Activated T-helper 17 cell treated with anti-CD3 and anti-CD28 coated beads, Interleukin-2, amount 50 U/mL, for 72 hours (primary cell): ENCODE data around the gene WWOX. TPM values are rescaled to one million over a fixed set of nuclear protein-coding genes. Genes with fewer than 3 reads are reported as not detected.

Experiments used
- ATAC-seq: fragments of 150-1000 bp; cut with Tn5 transposase; replicated peaks from 2 replicates; pipeline ENCODE4 v1.10.0; 2021; ENCODE audit warnings: mild to moderate bottlenecking, moderate library complexity
- H3K27ac Mint-ChIP-seq: one replicate; pipeline ENCODE4 v1.8.0; 2022; ENCODE audit warnings: mixed read lengths
- H3K27me3 Mint-ChIP-seq: one replicate; pipeline ENCODE4 v1.8.0; 2022; ENCODE audit warnings: mixed read lengths
- H3K36me3 Mint-ChIP-seq: one replicate; pipeline ENCODE4 v1.8.0; 2022; ENCODE audit warnings: low read depth, mild to moderate bottlenecking, mixed read lengths
- H3K4me1 Mint-ChIP-seq: one replicate; pipeline ENCODE4 v1.8.0; 2022; ENCODE audit warnings: mixed read lengths
- H3K4me3 Mint-ChIP-seq: one replicate; pipeline ENCODE4 v1.8.0; 2022; ENCODE audit warnings: mild to moderate bottlenecking, mixed read lengths
- H3K9me3 Mint-ChIP-seq: one replicate; pipeline ENCODE4 v1.8.0; 2022; ENCODE audit warnings: mixed read lengths
- total RNA-seq, 2 donors: library from RNA; stranded (reverse); gene quantifications; one replicate each; pipeline ENCODE4 v1.2.3, GENCODE V29; 2022

WWOX gene
- total RNA-seq, 2 donors from 2014 or later = 9.4 to 16.5 TPM

GRCh38 chr16:78432451-78432850 lies 333.0 kb downstream of the WWOX start:
- Mint-ChIP-seq H3K9me3 (peaks cover 7% of the 10 kb centered on the region), H3K4me3 (no peak overlapping the region), H3K27ac (no peak overlapping the region), H3K36me3 (peaks cover 12% of the 10 kb centered on the region), H3K4me1 (peaks cover 4% of the 10 kb centered on the region), H3K27me3 (no peaks in the 10 kb centered on the region)
- ATAC-seq = no peak

- H3K4me3 Mint-ChIP-seq = no peak overlapping the region
- H3K4me1 Mint-ChIP-seq = peaks cover 4% of the 10 kb centered on the region
- no peaks in the 10 kb centered on the region for H3K27me3 Mint-ChIP-seq
- H3K36me3 Mint-ChIP-seq = peaks cover 12% of the 10 kb centered on the region
- H3K9me3 Mint-ChIP-seq = peaks cover 7% of the 10 kb centered on the region
- H3K27ac Mint-ChIP-seq = no peak overlapping the region
- ATAC-seq = no peak
Measured at GRCh38 chr16:78433116-78433515, 333.7 kb downstream of the WWOX start.

GRCh38 chr16:78434401-78434800 lies 334.9 kb downstream of the WWOX start:
- Mint-ChIP-seq H3K27ac (no peak overlapping the region), H3K36me3 (peaks cover 12% of the 10 kb centered on the region), H3K4me3 (no peak overlapping the region), H3K9me3 (peaks cover 7% of the 10 kb centered on the region), H3K27me3 (no peaks in the 10 kb centered on the region), H3K4me1 (peaks cover 4% of the 10 kb centered on the region)
- no peak for ATAC-seq

- peaks cover 12% of the 10 kb centered on the region for H3K36me3 Mint-ChIP-seq
Measured at GRCh38 chr16:78435260-78435659, 335.8 kb downstream of the WWOX start.

GRCh38 chr16:78436023-78436422 lies 336.6 kb downstream of the WWOX start:
- H3K4me1 Mint-ChIP-seq = peaks cover 4% of the 10 kb centered on the region
- peaks cover 12% of the 10 kb centered on the region for H3K36me3 Mint-ChIP-seq
- no peak overlapping the region for H3K4me3 Mint-ChIP-seq
- no peak overlapping the region for H3K27ac Mint-ChIP-seq
- no peaks in the 10 kb centered on the region for H3K27me3 Mint-ChIP-seq
- H3K9me3 Mint-ChIP-seq = peaks cover 4% of the 10 kb centered on the region
- no peak for ATAC-seq

More at GRCh38 chr16:78435260-78435659, 335.8 kb downstream of the WWOX start:
- no peak for ATAC-seq
- Mint-ChIP-seq H3K4me3 (no peak overlapping the region), H3K27me3 (no peaks in the 10 kb centered on the region), H3K4me1 (peaks cover 4% of the 10 kb centered on the region), H3K27ac (no peak overlapping the region), H3K9me3 (peaks cover 4% of the 10 kb centered on the region)

GRCh38 chr16:78436846-78437245 lies 337.4 kb downstream of the WWOX start:
- no peak overlapping the region for H3K4me3 Mint-ChIP-seq
- ATAC-seq = no peak
- no peak overlapping the region for H3K27ac Mint-ChIP-seq
- peaks cover 4% of the 10 kb centered on the region for H3K4me1 Mint-ChIP-seq
- peaks cover 4% of the 10 kb centered on the region for H3K9me3 Mint-ChIP-seq
- H3K27me3 Mint-ChIP-seq = no peaks in the 10 kb centered on the region
- peaks cover 12% of the 10 kb centered on the region for H3K36me3 Mint-ChIP-seq

GRCh38 chr16:78437352-78437968 lies 338.0 kb downstream of the WWOX start:
- H3K27ac Mint-ChIP-seq = no peak overlapping the region

DNA sequence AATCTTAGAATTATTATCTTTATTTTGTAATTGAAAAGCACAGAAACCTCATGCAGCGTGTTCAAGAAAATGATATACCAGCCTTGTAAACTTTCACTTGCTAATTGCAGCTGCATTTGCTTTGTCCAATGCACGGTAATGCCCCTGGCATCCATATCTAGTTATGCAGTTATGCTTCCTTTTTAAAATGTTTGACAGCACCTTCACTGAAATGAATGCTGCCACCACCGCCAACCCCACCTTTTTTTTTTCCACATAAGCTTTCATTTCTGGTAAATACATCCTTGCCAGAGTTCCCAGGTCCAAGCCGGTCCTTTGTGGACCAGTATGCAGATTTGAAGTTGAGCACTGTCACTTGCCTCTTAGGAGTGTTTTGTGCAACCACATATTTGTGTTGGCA lies 338.8 kb downstream of the WWOX start:
- Mint-ChIP-seq H3K9me3 (peaks cover 4% of the 10 kb centered on the region), H3K36me3 (peaks cover 3% of the 10 kb centered on the region), H3K4me1 (peaks cover 4% of the 10 kb centered on the region), H3K4me3 (no peak overlapping the region), H3K27ac (no peak overlapping the region), H3K27me3 (no peaks in the 10 kb centered on the region)
- ATAC-seq = no peak

More at GRCh38 chr16:78437352-78437968, 338.0 kb downstream of the WWOX start:
- peaks cover 11% of the 10 kb centered on the region for H3K36me3 Mint-ChIP-seq
- H3K9me3 Mint-ChIP-seq = peaks cover 4% of the 10 kb centered on the region
- ATAC-seq = no peak
- no peaks in the 10 kb centered on the region for H3K27me3 Mint-ChIP-seq
- H3K4me3 Mint-ChIP-seq = no peak overlapping the region
- peaks cover 4% of the 10 kb centered on the region for H3K4me1 Mint-ChIP-seq

- Mint-ChIP-seq H3K4me1 (peaks cover 4% of the 10 kb centered on the region), H3K36me3 (no peaks in the 10 kb centered on the region)
Measured at GRCh38 chr16:78438632-78439031, 339.2 kb downstream of the WWOX start.

GRCh38 chr16:78439646-78440045 lies 340.2 kb downstream of the WWOX start:
- Mint-ChIP-seq H3K27me3 (no peaks in the 10 kb centered on the region), H3K4me3 (no peak overlapping the region), H3K4me1 (no peaks in the 10 kb centered on the region), H3K36me3 (no peaks in the 10 kb centered on the region), H3K9me3 (no peaks in the 10 kb centered on the region), H3K27ac (no peak overlapping the region)
- ATAC-seq = no peak

More at GRCh38 chr16:78438632-78439031, 339.2 kb downstream of the WWOX start:
- no peak for ATAC-seq
- H3K9me3 Mint-ChIP-seq = peaks cover 4% of the 10 kb centered on the region
- H3K27me3 Mint-ChIP-seq = no peaks in the 10 kb centered on the region
- H3K4me3 Mint-ChIP-seq = no peak overlapping the region
- no peak overlapping the region for H3K27ac Mint-ChIP-seq

DNA sequence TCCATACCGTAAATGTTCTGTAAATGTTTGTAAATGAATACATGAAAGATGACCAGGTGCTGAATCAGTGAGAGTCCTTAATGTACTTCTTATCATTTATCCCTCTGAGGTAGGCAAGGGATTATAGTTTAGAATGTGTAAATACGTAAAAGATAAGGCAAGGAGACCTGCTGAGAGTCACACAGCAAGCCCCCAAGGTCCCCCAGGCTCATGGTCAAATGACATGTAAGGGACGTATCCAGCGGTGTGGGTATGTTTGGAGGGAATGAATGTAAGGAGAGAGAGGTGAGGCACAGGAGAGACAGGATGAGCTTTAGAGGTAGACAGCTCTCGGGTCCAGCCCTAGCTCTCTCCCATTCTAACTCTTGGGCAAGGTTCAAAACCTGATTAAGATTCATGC lies 341.8 kb downstream of the WWOX start:
- H3K27me3 Mint-ChIP-seq = no peaks in the 10 kb centered on the region
- no peaks in the 10 kb centered on the region for H3K4me1 Mint-ChIP-seq
- no peak overlapping the region for H3K27ac Mint-ChIP-seq
- H3K9me3 Mint-ChIP-seq = no peaks in the 10 kb centered on the region
- no peak for ATAC-seq
- no peak overlapping the region for H3K4me3 Mint-ChIP-seq
- no peaks in the 10 kb centered on the region for H3K36me3 Mint-ChIP-seq

GRCh38 chr16:78443542-78444364 lies 344.3 kb downstream of the WWOX start:
- Mint-ChIP-seq H3K36me3 (no peaks in the 10 kb centered on the region), H3K27ac (no peak overlapping the region), H3K9me3 (no peaks in the 10 kb centered on the region), H3K4me1 (peaks cover 2% of the 10 kb centered on the region), H3K4me3 (no peak overlapping the region), H3K27me3 (no peaks in the 10 kb centered on the region)
- no peak for ATAC-seq

GRCh38 chr16:78445818-78446217 lies 346.4 kb downstream of the WWOX start:
- no peak overlapping the region for H3K27ac Mint-ChIP-seq
- no peaks in the 10 kb centered on the region for H3K27me3 Mint-ChIP-seq
- H3K36me3 Mint-ChIP-seq = no peaks in the 10 kb centered on the region
- H3K4me1 Mint-ChIP-seq = peaks cover 9% of the 10 kb centered on the region
- H3K4me3 Mint-ChIP-seq = no peak overlapping the region
- H3K9me3 Mint-ChIP-seq = no peaks in the 10 kb centered on the region
- no peak for ATAC-seq

GRCh38 chr16:78446486-78446885 lies 347.0 kb downstream of the WWOX start:
- no peak for ATAC-seq
- H3K36me3 Mint-ChIP-seq = no peaks in the 10 kb centered on the region
- no peak overlapping the region for H3K27ac Mint-ChIP-seq
- no peaks in the 10 kb centered on the region for H3K9me3 Mint-ChIP-seq
- no peaks in the 10 kb centered on the region for H3K27me3 Mint-ChIP-seq
- H3K4me1 Mint-ChIP-seq = peaks cover 9% of the 10 kb centered on the region
- H3K4me3 Mint-ChIP-seq = no peak overlapping the region

DNA sequence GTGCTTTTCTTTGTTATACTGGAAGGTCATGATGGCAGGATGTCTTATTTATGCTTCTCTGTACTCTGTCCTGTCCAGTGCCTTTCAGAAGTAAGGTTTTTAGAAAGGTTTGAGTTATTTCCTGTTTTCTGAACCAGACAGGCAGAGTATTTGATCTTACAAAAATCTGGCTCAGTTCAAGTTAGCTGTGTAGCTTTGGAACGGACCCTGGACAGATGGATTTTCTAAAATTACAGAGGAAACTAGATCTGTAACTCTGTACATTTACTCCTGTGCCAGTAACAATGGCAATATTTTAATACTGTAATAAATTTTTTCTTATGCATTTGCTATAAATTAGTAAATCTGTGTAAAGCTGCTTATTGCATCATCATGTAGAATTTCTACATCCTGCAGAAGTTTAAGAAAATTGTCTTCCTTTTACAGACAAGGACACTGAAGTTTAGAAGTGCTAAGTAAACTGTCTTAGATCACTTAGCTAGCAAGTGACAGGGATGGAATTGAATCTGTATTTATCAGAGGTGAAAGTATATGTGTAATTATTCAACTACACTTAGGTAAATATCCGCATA lies 347.6 kb downstream of the WWOX start:
- Mint-ChIP-seq H3K9me3 (no peaks in the 10 kb centered on the region), H3K27ac (no peak overlapping the region), H3K4me3 (no peak overlapping the region), H3K4me1 (peaks cover 9% of the 10 kb centered on the region), H3K36me3 (no peaks in the 10 kb centered on the region), H3K27me3 (no peaks in the 10 kb centered on the region)
- ATAC-seq = no peak
